ENCODE results near the gene LDLRAD4. TPM values are rescaled to one million over a fixed set of nuclear protein-coding genes. Genes with fewer than 3 reads are reported as not detected.
"Not testable (repeated sequence)": the region's sequence is repeated elsewhere in the genome, so short reads cannot be mapped to it uniquely, and the experiment has no call there.

LDLRAD4 gene
- polyA plus RNA-seq, 3 donors: 9.5 to 10.1 (median 9.6) TPM

DNA sequence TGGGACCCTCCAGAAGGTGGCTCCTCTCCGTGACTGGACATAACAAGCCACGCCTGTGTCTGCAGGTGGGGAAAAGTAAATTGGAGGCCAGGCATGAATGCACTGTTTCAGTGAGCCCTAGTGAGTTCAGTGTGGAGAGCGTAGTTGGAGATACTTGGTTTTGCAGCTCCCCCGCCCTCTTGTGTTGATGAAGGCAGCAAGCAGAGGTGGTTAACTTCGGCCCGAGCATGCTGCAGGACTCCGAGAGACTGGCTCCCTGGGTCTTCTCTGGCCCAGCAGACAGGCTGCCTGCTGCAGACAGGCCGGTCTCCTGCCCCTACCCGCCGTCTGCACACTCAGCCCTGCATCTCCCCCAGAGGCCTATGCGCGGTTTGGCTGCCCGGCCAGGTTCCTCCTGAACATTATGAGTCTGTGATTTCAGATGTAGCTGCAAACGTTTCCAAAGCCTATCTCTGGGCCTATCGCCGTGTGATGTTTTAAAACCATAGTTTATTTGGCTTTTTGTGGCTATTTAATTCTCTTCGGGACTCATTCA, 102.4 kb downstream of the LDLRAD4 start:
- no peak for DNase-seq (ENCODE audit: low read depth in 3 of 3, low spot score in 2 of 3)

DNA sequence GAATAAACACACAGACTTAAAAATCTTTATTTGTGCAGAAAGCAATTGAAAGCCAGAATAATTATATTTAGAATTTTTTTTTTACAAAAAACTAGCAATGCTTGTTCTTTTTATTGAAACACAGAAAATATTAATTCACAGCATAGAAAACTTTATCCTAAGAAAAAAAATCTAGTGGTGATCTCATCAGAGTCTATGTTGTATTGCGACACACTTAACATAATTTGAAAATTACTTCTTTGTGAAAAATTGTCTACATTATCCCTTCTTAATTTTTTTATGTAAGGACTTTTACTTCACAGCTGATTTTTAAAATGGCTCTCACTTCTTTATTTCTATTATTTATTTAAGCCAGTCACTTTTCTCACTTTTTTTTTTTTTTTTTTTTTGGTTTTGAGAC, 103.4 kb downstream of the LDLRAD4 start:
- DNase-seq (ENCODE audit: low read depth in 3 of 3, low spot score in 2 of 3): no peak

DNA sequence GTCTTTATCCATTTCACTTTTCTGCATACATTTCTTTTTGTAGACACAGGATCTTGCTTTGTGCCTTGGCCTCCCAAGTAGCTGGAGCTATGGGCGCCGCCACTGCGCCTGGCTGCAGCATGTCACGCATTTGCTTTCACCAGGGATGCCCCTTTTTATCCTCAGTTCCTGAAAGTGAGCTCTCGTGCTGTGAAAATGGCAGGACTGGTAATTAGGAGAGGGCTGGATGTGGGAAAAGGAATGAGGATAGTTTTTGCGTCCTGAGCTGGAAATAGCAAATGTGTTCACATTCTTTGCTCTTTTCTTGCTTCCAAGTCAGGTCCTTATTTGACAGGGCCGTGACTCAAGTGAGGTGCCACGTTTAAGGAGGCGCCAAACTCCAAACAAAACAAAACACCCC, 104.6 kb downstream of the LDLRAD4 start:
- no peak for DNase-seq (ENCODE audit: low read depth in 3 of 3, low spot score in 2 of 3)

DNA sequence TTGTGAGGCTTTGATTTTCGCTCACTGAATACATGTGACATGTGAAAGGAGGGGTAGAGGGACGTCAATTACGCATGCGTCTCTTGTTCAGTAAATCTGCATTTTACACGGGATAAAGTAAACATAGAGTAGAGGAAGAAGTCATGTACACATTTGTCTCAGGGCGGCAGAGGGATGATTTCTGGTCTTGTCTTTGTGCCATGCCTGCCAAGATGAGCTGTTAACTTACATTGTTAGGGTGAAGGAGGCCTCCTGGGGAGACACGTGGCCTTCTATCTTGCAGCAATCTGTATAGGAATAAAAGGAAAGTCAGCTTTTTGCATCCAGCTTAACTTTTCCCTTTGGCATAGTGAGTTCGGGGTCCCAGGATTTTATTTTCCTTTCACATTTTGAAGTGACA, 106.3 kb downstream of the LDLRAD4 start:
- DNase-seq (ENCODE audit: low read depth in 3 of 3, low spot score in 2 of 3): no peak

DNA sequence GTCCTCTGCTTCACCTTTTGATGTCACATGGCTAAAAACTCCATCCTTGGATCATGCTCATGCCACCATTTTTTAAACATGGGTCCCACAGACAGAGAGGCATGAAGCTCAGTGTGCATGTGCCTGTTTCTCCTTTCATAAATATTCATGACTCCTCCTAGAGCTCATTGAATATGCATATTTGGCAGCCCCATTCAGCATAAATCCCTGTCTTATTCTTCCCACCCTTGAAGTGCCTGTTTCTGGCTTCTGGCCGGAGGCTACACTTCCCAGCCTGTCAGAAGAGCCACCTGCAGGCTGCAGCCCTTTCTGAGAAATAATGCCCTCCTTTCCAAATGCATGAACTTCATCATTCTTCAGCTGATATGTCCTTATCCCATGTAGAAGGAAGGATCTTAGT, 109.7 kb downstream of the LDLRAD4 start:
- no peak for DNase-seq (ENCODE audit: low read depth in 3 of 3, low spot score in 2 of 3)

DNA sequence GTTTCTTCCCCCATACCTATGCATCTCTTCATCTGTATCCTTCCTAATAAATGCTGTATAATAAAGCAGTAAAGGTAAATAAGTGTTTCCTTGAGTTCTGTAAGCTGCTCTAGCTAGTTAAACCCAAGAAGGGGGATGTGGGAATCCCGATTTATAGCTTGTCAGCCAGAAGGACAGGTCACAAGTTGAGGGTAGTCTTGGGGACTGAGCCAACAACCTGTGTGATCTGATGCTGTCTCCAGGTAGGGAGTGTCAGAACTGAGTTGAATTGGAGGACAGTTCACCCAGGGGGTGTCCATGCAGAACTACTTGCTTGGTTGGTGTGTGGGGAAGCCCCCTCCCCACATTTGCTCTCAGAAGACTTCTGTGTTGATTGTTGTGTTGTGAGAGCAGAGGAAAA, 112.4 kb downstream of the LDLRAD4 start:
- no peak for DNase-seq (ENCODE audit: low read depth in 3 of 3, low spot score in 2 of 3)

DNA sequence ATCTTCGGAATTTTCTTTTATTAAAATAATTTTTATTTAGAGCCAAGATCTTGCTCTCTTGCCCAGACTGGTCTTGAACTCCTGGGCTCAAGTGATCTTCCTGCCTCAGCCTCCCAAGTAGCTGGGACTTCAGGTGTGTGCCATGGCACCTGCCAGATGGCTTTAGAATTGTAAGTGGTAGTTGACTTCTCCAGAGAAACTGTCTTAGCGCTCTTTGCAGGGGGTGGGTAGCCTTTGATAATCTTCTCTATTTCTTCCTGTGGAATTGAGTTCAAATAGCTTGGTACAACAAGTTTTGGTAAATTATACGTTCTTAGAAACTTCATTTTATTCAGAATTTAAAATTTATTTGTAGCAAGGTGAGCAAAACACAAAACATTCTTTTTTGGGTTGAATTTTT, 113.3 kb downstream of the LDLRAD4 start:
- DNase-seq (ENCODE audit: low read depth in 3 of 3, low spot score in 2 of 3): no peak

DNA sequence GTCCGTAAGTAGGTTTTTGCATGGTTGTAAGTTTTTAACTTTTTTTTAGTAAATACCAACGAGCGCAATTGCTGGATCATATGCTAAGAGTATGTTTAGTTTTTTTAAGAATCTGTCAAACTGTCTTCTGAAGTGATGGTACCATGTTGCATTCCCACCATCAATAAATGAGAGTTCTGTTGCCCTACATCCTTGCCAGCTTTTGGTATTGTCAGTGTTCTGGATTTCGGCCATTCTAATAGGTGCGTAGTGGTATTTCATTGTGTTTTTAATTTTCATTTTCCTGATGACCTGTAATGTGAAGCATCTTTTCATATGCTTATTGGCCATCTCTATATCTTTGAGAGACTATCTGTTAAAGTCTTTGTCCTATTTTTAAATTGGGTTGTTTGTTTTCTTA, 114.3 kb downstream of the LDLRAD4 start:
- no peak for DNase-seq (ENCODE audit: low read depth in 3 of 3, low spot score in 2 of 3)

DNA sequence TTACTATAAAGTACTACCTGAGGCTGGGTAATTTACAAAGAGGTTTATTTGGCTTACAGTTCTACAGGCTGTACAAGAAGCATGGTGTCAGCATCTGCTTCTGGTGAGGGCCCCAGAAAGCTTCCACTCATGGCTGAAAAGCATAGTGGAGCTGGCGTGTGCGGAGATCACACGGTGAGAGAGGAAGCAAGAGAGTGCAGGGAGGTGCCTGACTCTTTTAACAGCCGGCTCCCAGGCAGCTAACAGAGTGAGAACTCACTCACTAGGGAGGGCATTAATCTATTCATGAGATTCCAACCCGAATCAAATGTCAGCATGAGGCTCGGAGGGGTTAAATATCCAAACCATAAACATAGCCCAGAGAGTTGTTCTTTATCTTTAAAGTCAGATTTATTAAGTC, 117.3 kb downstream of the LDLRAD4 start:
- DNase-seq (ENCODE audit: low read depth in 3 of 3, low spot score in 2 of 3): no peak

DNA sequence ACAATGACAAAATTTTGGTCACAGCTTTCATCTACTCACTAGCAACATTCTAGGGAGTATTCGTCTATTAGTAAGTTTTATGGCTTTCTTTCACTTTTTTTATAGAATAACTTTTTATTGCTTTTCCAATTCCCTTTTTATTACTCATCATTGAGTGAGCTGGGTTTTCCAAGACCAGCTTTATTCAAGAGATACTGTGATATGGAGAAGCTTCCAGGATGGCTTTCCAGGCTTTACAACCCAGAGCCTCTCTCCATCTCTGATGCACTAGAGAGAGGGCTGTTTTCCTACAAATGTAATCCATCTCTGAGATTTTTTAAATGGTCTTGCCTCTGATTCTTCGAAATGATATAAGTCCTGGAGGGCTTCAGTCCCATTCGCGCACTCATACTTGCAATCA, 118.3 kb downstream of the LDLRAD4 start:
- no peak for DNase-seq (ENCODE audit: low read depth in 3 of 3, low spot score in 2 of 3)

DNA sequence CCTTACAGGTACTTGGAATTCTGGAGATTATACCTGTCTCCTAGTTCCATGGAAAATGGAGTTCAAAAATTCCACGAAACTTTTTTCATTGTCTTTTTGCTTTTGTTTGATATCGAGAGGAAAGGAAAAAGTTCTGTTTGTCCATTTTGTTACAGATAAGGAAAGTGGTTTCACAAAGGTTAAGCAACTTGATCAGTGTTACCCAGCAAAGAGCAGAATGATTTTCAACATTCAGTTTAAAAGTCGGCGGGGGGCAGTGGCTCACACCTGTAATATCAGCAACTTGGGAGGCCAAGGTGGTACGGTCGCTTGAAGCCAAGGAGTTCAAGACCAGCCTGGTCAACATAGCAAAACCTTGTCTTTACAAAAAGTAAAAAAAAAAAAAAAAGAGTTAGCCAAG, 118.8 kb downstream of the LDLRAD4 start:
- no peak for DNase-seq (ENCODE audit: low read depth in 3 of 3, low spot score in 2 of 3)

DNA sequence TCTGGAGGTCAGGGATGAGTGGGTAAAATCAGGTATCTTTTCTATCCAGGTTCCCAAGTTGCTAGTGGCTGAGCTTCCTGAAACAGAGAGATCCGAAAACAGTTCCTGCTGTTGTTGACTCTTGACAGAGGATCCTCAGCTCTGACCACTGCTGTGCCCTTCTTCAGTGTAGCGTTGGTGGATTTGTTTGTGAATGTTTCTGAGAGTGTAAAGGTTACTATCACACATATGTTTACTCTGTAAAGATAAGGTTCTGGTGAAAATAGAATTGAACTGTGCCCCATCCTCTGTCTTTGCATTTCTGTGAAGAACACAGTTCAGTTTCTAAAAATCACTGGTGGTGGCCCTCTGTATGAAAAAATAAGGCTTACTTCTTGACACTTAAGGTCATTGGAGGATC, 119.8 kb downstream of the LDLRAD4 start:
- DNase-seq (ENCODE audit: low read depth in 3 of 3, low spot score in 2 of 3): no peak

DNA sequence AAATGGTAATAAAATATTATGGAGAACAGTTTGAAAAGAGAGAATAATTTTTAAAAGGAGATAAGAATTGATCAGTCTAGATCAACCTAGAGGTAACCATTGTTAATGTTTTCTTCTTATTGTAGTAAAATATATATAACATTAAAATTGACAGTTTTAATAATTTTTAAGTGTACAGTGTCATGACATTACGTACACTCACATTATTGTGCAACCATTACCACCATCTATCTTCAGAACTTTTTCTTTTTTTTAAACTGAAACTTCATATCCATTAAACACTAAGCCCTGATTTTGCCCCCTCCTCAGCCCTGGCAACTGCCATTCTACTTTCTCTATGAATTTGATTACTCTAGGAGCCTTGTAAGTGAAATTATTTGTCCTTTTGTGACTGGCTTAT, 121.1 kb downstream of the LDLRAD4 start:
- DNase-seq (ENCODE audit: low read depth in 3 of 3, low spot score in 2 of 3): no peak

DNA sequence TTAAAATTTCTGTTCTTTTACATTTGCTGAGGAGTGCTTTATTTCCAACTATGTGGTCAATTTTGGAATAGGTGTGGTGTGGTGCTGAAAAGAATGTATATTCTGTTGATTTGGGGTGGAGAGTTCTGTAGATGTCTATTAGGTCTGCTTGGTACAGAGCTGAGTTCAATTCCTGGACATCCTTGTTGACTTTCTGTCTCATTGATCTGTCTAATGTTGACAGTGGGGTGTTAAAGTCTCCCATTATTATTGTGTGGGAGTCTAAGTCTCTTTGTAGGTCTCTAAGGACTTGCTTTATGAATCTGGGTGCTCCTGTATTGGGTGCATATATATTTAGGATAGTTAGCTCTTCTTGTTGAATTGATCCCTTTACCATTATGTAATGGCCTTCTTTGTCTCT, 127.9 kb downstream of the LDLRAD4 start:
- not testable (repeated sequence) for DNase-seq (ENCODE audit: low read depth in 3 of 3, low spot score in 2 of 3)

DNA sequence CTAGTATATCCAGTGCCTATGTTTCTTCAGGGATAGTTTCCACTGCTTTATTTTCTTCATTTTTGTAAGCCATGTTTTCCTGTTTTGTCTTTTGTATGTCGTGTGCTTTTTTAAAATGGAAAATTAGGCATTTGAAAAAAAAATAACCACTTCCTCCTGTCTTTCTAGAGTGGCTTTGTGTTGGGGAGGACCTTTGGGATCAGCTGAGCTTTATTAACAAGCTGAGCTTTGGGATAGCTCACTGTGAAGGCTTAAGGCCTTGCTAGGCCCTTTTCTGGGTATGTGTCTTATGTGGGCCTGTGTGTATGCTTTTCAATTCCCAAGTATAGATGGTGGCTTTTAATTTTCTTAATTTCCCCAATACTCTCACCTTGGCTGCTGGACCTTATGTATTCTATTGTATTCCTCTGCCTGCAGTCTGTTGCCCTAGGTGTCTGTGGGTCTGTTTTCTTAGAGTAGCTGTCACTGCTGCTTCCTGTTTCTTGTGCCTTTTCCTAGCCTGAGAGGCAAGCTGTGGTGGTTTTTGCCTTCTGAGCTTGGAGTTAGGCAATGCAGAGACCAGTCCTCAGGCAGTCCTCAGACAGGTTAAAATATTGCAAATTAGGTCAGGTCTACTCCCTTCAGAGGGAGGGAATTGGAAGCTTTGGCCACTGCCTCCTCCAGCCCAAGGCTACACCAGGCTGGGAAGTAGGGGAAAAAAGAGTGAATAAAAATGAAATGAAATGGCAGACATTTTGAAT, 134.7 kb downstream of the LDLRAD4 start:
- no peak for DNase-seq (ENCODE audit: low read depth in 3 of 3, low spot score in 2 of 3)

DNA sequence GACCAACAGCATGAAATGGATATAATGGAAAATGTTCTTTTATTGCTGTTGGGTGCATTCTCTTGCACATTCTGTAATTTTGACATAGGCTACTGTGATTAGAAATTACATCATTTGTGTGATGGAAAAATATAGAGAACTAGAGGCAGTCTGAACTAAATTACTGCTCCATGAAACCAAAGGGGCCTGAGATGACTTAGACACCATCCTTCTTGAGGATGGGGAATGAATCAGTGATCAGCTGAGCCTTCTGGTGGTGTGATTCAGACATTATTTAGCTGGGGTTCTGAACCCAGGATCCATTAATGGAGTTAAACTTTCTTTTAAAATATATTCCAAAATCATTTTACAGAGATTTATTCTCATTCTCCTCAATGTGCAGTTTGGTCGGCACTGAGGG, 135.8 kb downstream of the LDLRAD4 start:
- no peak for DNase-seq (ENCODE audit: low read depth in 3 of 3, low spot score in 2 of 3)

DNA sequence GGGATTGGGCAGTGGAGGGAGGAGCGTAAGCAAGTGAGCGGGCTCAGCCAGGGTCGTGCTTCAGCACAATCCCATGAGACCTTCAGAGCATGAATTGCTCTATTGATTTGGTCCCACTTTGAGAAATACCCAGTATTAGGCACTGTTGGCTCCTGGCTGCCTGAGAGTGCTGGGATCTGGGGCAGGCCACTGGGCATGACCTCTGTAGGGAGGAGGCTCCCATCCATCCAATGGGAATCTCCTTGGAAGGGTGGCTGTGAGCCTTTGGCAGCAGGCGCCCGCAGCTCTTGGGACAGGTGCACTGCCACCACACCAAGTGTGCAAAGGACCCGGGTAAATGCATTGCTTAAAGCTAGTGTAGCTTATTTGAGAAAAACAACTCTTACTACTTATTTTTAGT, 137.5 kb downstream of the LDLRAD4 start:
- DNase-seq (ENCODE audit: low read depth in 3 of 3, low spot score in 2 of 3): no peak

DNA sequence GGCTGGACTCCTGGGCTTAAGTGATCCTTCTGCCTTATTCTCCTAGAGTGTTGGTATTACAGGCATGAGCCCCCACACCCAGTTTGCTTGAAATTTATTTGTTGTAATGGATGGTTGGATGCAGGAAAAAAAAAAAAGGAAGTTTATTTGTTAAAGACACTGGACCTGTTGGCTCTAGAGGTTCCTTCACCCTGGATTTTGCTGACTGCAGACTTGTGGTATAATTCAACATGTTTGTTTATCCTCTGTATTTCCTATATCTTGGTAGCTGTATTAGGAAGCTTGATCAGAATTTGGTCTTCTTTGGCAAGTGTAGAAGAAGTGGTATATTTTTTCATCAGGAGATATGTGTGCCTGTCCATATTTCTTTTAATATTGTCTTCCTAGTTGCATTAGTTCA, 138.7 kb downstream of the LDLRAD4 start:
- DNase-seq (ENCODE audit: low read depth in 3 of 3, low spot score in 2 of 3): no peak

DNA sequence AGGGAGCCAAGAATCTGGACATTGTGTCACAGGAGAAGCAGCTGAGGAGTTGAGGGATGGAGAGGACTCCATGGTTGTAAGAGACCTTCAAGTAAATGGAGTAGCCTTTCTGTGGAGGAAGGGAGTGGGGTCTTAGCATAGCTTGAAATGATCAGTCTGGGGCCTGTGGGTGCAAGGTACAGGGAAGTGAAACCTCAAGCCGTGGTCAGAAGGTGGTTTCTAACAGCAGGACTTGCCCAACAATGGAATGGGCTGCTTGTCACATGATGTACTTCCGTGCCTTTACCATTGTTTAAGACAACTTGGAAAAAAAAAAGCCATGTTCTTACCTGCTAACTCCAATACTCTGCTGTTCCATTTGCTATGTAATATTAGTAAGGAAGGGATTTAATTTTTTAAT, 140.7 kb downstream of the LDLRAD4 start:
- no peak for DNase-seq (ENCODE audit: low read depth in 3 of 3, low spot score in 2 of 3)

DNA sequence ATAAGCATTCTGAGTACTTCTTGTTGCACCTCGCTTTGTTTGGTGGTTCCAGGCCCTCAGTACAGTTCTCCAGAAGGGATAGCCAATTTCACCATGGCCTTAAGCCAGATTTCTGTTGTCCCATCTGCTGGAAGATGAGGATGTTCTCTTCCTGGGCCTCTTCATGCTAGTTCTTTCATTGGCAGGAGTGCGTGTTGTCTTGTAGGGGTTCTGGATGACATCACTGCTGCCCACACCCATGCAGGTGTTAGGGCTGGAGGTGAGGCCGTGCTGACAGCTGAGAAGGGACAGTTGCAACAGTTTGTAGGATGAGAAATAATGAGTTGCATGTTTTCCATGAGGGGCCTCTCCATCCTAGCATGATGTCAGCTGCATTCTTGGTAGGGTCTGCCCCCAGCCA, 142.9 kb downstream of the LDLRAD4 start:
- DNase-seq (ENCODE audit: low read depth in 3 of 3, low spot score in 2 of 3): no peak

DNA sequence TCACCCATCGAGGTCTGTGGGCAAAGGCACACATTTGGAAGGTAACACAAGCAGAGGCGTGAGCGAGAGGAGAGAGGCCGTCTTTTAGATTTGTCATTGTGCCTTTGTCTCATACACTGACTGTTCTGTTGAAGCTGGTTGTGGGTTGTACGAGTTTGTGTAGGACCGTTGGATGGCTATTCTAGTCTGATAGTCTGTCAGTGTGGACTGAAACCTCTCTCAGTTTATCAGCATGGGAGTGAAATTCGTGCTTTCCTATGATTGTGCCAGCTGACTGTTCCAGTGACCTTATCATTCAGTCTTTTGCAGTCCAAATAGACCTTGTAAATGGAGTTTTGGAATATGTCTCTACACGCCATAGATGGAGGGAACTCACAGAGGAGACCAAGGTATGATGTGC, 143.5 kb downstream of the LDLRAD4 start:
- DNase-seq (ENCODE audit: low read depth in 3 of 3, low spot score in 2 of 3): no peak

DNA sequence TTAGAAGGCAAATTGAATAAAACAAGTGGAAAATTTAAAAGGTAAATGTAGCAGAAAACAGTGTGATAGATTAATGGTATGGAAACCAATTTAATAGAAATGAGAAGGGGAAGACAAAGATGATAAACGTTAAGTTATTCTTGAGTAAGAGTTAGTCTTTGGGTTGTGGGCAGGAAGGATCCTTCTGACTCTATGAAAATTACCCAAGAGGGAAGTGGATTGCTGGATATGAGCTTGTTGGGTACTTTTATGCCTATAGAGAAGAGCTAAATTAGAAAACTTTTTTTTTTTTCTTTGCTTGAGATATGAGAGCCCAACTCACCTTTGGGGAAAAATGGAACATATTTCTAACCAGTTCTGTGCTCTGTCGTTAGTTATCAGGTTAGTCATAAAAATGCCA, 144.0 kb downstream of the LDLRAD4 start:
- no peak for DNase-seq (ENCODE audit: low read depth in 3 of 3, low spot score in 2 of 3)

DNA sequence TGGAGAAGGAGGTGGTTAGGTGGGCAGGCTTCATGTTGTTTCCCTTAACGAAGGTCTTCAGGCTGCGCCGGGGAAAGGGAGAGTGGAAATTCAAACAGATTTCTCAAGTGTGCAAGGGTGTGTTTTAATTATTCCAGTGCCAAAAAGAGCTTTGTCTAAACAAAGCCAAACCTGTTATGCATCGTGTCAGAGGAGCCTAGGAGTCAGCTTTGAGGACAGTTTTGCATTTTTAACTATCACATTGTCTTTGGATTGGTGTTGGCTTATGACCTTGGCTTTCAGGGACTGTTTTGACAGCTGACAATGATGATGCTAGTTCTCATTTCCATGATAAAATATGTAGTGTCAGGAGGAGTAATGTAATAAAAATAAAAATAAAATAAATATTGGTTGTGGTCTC, 144.8 kb downstream of the LDLRAD4 start:
- no peak for DNase-seq (ENCODE audit: low read depth in 3 of 3, low spot score in 2 of 3)

Data from right renal cortex interstitium (tissue), 3 donors.